MM.1S (cell line): ENCODE results near the gene CLDND2.
"Not testable (repeated sequence)": the region's sequence is repeated elsewhere in the genome, so short reads cannot be mapped to it uniquely, and the experiment has no call there.

Source experiments
- DNase-seq: peaks from one replicate; pipeline ENCODE4 v3.0.0-alpha.2; 2015
- H2AFZ ChIP-seq: fragments of 300-600 bp; sonication (generic); 2 replicates; pipeline ENCODE4 v1.6.0; 2016; ENCODE audit warnings: antibody characterized with exemption, low read length
- H3F3A ChIP-seq: fragments of 300-600 bp; sonication (generic); 2 replicates; pipeline ENCODE4 v1.6.1; 2016; ENCODE audit warnings: mild to moderate bottlenecking, antibody characterized with exemption, low read length, moderate library complexity, mixed read lengths; ENCODE audit not compliant: insufficient read depth
- H3K27ac ChIP-seq: fragments of 300-600 bp; sonication (generic); 2 replicates; pipeline ENCODE4 v1.5.1; 2016; ENCODE audit warnings: mild to moderate bottlenecking, low read length
- H3K27me3 ChIP-seq: fragments of 300-600 bp; sonication (generic); replicated peaks from 2 replicates; pipeline ENCODE4 v1.6.0; 2016; ENCODE audit warnings: low read length; ENCODE audit not compliant: insufficient read depth
- H3K36me3 ChIP-seq: fragments of 300-600 bp; sonication (generic); replicated peaks from 2 replicates; pipeline ENCODE4 v1.6.1; 2016; ENCODE audit warnings: mild to moderate bottlenecking, low read length, mixed read lengths; ENCODE audit not compliant: insufficient read depth
- H3K4me1 ChIP-seq: fragments of 300-600 bp; sonication (generic); 2 replicates; pipeline ENCODE4 v1.6.1; 2016; ENCODE audit warnings: low read length, mixed read lengths
- H3K4me2 ChIP-seq: fragments of 300-600 bp; sonication (generic); 2 replicates; pipeline ENCODE4 v1.6.0; 2016; ENCODE audit warnings: low read depth, low read length
- H3K4me3 ChIP-seq: fragments of 300-600 bp; sonication (generic); 2 replicates; pipeline ENCODE4 v1.5.1; 2016; ENCODE audit warnings: low read length, mixed read lengths
- H3K79me2 ChIP-seq: fragments of 300-600 bp; sonication (generic); 2 replicates; pipeline ENCODE4 v1.6.1; 2016; ENCODE audit warnings: mixed run types, low read length, mixed read lengths
- H3K9ac ChIP-seq: fragments of 300-600 bp; sonication (generic); 2 replicates; pipeline ENCODE4 v1.6.1; 2016; ENCODE audit warnings: low read length, mixed read lengths
- H3K9me2 ChIP-seq: fragments of 300-600 bp; sonication (generic); replicated peaks from 2 replicates; pipeline ENCODE4 v1.6.1; 2016; ENCODE audit warnings: mild to moderate bottlenecking, low read length, mixed read lengths; ENCODE audit not compliant: insufficient read depth
- H3K9me3 ChIP-seq: fragments of 300-600 bp; sonication (generic); replicated peaks from 2 replicates; pipeline ENCODE4 v1.6.1; 2016; ENCODE audit warnings: mild to moderate bottlenecking, low read length, mixed read lengths; ENCODE audit not compliant: insufficient read depth
- H4K20me1 ChIP-seq: fragments of 300-600 bp; sonication (generic); 2 replicates; pipeline ENCODE4 v1.6.1; 2016; ENCODE audit warnings: mild to moderate bottlenecking, low read length, moderate library complexity, mixed read lengths; ENCODE audit not compliant: insufficient read depth
- EZH2 ChIP-seq: fragments of 300-600 bp; sonication (generic); optimal IDR thresholded peaks from 2 replicates; pipeline ENCODE3; 2017; ENCODE audit warnings: low read depth, mild to moderate bottlenecking, antibody characterized with exemption, low read length, mixed read lengths
- EZH2phosphoT487 ChIP-seq: fragments of 300-600 bp; sonication (generic); IDR thresholded peaks from 2 replicates; pipeline ENCODE4 v1.6.1; 2018; ENCODE audit warnings: antibody characterized with exemption, low read length
- TF ChIP-seq, protein P1 (sequence below): fragments of 300-600 bp; sonication (generic); IDR thresholded peaks from 2 replicates; pipeline ENCODE4 v1.5.1; 2016; ENCODE audit warnings: antibody characterized with exemption, low read length, mixed read lengths

CLDND2 gene, protein sequence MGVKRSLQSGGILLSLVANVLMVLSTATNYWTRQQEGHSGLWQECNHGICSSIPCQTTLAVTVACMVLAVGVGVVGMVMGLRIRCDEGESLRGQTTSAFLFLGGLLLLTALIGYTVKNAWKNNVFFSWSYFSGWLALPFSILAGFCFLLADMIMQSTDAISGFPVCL

DNA sequence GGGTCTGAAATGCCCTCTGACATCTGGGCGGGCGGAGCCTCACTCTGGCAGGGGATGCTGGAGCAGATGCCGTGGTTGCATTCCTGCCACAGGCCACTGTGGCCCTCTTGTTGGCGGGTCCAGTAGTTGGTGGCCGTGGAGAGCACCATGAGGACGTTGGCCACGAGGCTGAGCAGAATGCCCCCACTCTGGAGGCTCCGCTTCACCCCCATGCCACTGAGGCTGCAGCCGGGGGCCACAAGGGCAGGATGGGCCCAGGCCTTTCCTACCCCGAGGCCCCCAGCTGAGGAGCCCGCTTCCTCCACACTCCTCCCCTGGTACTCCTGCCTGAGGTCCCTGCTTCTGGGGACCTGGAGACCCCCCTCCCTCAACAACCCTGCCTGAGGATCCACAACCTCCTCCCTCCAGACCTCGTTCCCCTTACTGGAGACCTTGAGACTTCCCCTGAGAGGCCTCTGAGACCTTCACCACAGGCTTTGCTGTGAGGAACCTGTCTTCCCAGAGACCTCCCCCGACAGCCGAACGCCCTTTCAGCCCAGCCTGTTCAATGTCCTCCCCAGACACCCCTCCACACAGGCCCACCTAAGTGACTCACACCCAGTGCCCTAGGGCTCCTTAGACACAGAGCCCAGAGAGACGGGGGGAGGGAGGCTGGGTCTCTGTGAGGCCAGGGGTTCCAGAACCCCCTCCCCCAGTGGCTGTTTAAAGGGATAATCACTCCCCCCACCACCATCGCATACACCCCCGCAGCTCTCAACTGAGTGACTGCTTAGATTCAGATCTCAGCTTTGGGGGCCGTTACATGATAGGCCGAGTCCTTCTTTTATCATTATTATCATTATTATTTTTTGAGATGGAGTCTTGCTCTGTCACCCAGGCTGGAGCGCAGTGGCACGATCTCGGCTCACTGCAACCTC lies at the start of gene CLDND2:
Gene CLDND2, minus strand, starts transcription at position 638 of the 917 bp plus-strand sequence. Its CDS starts 426 bp downstream, at position 212.
- no peaks in the 10 kb centered on the region for H3K4me1 ChIP-seq
- H3K9me3 ChIP-seq = no peaks in the 10 kb centered on the region
- no peaks in the 10 kb centered on the region for H3K9me2 ChIP-seq
- no peak within 1 kb of the TSS for H3K4me3 ChIP-seq
- H3K79me2 ChIP-seq = no peaks in the 10 kb centered on the region
- H4K20me1 ChIP-seq = no peaks in the 10 kb centered on the region
- H3K27ac ChIP-seq = no peak within 1 kb of the TSS
- no peaks in the 10 kb centered on the region for H3F3A ChIP-seq
- DNase-seq = no peak
- no peak within 1 kb of the TSS for H3K9ac ChIP-seq
- H3K36me3 ChIP-seq = no peaks in the 10 kb centered on the region
- TF ChIP-seq EZH2phosphoT487 = no peak
- TF ChIP-seq, protein P1, sequence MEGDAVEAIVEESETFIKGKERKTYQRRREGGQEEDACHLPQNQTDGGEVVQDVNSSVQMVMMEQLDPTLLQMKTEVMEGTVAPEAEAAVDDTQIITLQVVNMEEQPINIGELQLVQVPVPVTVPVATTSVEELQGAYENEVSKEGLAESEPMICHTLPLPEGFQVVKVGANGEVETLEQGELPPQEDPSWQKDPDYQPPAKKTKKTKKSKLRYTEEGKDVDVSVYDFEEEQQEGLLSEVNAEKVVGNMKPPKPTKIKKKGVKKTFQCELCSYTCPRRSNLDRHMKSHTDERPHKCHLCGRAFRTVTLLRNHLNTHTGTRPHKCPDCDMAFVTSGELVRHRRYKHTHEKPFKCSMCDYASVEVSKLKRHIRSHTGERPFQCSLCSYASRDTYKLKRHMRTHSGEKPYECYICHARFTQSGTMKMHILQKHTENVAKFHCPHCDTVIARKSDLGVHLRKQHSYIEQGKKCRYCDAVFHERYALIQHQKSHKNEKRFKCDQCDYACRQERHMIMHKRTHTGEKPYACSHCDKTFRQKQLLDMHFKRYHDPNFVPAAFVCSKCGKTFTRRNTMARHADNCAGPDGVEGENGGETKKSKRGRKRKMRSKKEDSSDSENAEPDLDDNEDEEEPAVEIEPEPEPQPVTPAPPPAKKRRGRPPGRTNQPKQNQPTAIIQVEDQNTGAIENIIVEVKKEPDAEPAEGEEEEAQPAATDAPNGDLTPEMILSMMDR = no peak
- no peak for TF ChIP-seq EZH2
- H2AFZ ChIP-seq = no peak within 1 kb of the TSS
- no peak within 1 kb of the TSS for H3K4me2 ChIP-seq
- no peaks in the 10 kb centered on the region for H3K27me3 ChIP-seq

DNA sequence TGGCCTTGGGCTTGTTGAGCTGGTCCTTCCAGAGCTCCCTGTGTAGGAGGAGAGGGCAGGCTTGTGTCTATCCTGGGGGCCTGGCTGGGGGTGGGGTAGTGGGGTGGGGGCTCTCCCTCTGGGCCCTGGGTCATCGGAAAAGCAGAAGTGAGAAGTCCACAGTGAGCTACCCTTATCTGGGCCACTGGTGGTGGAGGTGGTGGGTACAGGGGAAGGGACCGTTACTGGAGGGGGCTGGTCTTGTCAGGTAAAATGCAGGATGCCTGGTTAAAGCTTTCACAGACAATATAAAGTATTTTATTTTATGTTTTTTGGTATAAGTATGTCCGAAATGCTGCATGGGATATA lies 49.0 kb upstream of the CLDND2 start:
- H3K4me2 ChIP-seq = no peak overlapping the region
- TF ChIP-seq, protein P1 = no peak
- TF ChIP-seq EZH2 = no peak
- no peak for TF ChIP-seq EZH2phosphoT487
- no peak overlapping the region for H2AFZ ChIP-seq
- no peak overlapping the region for H3K4me3 ChIP-seq
- no peaks in the 10 kb centered on the region for H3K9me2 ChIP-seq
- H3K4me1 ChIP-seq = no peaks in the 10 kb centered on the region
- H3K9me3 ChIP-seq = no peaks in the 10 kb centered on the region
- H4K20me1 ChIP-seq = no peaks in the 10 kb centered on the region
- H3F3A ChIP-seq = no peaks in the 10 kb centered on the region
- H3K79me2 ChIP-seq = no peaks in the 10 kb centered on the region
- H3K27me3 ChIP-seq = no peaks in the 10 kb centered on the region
- no peaks in the 10 kb centered on the region for H3K36me3 ChIP-seq
- H3K9ac ChIP-seq = no peak overlapping the region
- no peak for DNase-seq
- H3K27ac ChIP-seq = no peak overlapping the region

DNA sequence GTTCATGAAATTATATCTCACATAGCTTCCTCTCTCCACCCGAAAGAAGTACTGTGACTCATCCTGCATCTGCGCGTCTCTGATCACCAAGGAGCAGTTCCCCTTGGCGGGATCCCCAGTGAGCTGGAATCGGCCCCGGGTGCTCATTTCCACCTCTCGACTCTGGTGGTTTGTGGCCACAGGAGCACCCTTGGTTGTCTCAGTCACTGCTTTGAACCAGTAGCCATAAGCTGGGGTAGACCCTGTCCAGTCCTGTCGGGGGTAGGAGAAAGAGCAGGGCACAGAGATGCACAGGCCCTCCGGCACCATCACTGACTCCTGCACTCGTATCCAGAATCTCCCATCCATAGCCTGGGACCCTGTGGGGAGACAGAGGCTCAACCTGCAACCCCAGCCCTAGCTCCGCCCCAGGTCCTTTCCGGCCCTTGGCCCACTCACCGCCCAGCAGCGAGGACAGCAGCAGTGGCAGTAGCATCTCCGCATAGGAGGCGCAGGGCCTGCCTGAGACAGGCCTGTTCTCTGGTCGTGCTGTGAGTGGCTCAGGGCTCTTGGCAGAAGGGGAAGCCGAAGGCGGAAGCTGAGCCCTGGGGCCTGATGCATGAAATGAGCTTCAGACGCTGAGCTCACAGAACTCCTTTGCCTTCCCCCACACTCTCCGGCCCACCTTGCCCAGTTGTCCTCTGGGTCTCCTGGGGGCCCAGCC lies 48.5 kb upstream of the CLDND2 start, which contains the start of gene SIGLEC10:
Gene SIGLEC10, minus strand, starts transcription at position 536 of the 703 bp plus-strand sequence. Its CDS starts 61 bp downstream, at position 475.
- Histone ChIP-seq H3K9me3 (no peaks in the 10 kb centered on the region), H3K27me3 (no peaks in the 10 kb centered on the region), H3K4me2 (no peak within 1 kb of the TSS), H3F3A (no peaks in the 10 kb centered on the region), H3K27ac (no peak within 1 kb of the TSS), H3K9ac (no peak within 1 kb of the TSS), H3K4me1 (no peaks in the 10 kb centered on the region), H3K9me2 (no peaks in the 10 kb centered on the region), H4K20me1 (no peaks in the 10 kb centered on the region), H3K36me3 (no peaks in the 10 kb centered on the region), H2AFZ (no peak within 1 kb of the TSS), H3K4me3 (no peak within 1 kb of the TSS), H3K79me2 (no peaks in the 10 kb centered on the region)
- no peak for DNase-seq
- TF ChIP-seq EZH2 (no peak), EZH2phosphoT487 (no peak)
- TF ChIP-seq, protein P1 = no peak

DNA sequence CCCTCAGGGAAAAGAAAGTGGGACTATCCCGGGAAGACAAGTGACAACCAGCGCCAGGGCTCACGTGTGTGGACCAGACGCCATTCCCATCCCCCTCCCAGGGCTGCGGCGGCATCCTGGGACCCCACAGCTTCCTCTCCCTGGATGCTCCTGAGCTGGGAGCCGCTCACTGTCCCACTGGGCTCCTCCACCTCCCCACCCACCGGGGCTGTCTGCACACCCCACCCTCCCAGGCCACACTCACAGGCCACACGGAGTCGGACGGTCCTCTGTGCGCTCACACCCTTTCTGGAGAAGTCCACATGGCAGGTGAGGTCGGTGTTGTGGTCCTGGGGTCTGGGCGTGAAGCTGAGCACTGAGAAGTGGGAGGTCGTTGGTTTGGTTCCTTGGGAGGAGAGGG lies 47.6 kb upstream of the CLDND2 start:
- not testable (repeated sequence) for H3K27me3 ChIP-seq, H3K4me3 ChIP-seq, H2AFZ ChIP-seq, H3K9me3 ChIP-seq, H3K9me2 ChIP-seq, H3K4me1 ChIP-seq, H3K36me3 ChIP-seq, H3K4me2 ChIP-seq, DNase-seq, H3K27ac ChIP-seq, H3K9ac ChIP-seq, H3F3A ChIP-seq, H4K20me1 ChIP-seq, H3K79me2 ChIP-seq
